GM21367 (cell line): ENCODE measurements around the gene PRDM7.

Experiments used
- ATAC-seq: cut with Tn5 transposase; IDR thresholded peaks from one replicate; pipeline ENCODE4 v1.9.1; 2021; ENCODE audit not compliant: unreplicated experiment

Gene PRDM7

GRCh38 chr16:90037276-90037675 lies 39.9 kb downstream of the PRDM7 start:
- ATAC-seq, result no peak

- no peak for ATAC-seq
These were observed 41.2 kb downstream of the PRDM7 start for GRCh38 chr16:90035902-90036301.

DNA sequence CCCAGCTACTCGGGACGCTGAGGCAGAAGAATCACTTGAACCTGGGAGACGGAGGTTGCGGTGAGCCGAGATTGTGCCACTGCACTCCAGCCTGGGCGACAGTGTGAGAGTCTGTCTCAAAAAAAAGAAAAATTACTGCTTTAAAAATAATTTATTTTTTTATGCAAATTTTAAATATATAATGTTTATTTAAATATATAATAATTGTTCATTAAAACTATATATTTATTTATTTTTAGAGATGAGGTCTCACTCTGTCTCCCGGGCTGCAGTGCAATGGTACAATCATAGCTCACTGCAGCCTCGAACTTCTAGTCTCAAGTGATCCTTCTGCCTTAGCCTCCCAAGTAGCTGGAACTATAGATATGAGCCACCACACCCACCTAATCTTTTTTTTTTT lies 42.6 kb downstream of the PRDM7 start:
- ATAC-seq, result no peak

DNA sequence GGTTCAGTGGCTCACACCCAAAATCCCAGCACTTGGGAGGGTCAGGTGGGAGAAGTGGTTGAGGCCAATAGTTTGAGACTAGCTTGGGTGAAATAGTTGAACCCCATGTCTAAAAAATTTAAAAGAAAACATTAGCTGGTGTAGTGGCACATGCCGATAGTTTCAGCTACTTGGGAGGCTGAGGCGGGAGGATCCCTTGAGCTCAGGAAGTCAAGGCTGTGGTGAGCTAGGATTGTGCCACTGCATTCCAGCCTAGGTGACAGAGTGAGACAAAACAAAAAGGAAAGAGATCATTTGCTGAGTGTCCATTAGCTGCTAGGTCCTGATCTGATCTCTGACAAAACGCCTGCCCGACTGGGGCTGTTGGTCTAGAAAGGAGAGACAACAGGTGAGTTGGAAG lies 43.7 kb downstream of the PRDM7 start:
- no peak for ATAC-seq

DNA sequence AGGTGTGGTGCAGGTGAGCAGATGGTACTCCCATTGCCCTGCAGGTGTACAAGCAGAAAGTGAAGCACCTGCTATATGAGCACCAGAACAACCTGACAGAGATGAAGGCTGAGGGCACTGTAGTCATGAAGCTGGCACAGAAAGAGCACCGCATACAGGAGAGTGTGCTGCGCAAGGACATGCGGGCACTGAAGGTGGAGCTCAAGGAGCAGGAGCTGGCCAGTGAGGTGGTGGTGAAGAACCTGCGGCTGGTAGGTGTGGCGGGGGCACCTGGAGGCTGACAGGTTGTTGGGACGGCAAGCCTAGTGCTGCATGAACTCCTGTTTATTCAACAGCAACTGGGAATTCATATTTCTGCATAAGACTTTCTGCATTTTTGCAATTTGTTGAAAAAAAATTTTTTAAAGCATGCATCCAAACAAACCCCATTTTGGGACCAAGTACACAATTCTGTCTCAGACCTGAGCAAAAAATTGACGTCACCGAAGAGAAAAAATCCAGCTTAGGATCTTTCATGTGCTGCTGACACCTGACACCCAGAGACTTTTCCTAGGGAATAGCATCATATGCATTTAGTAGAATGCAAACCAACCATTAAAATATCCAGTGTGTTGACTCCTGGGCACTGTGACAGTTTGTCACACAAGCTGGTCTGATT lies 44.3 kb downstream of the PRDM7 start:
- no peak for ATAC-seq

- no peak for ATAC-seq
These were observed 45.0 kb downstream of the PRDM7 start for GRCh38 chr16:90031931-90032673.

GRCh38 chr16:90031186-90031930 lies 45.8 kb downstream of the PRDM7 start:
- no peak for ATAC-seq

DNA sequence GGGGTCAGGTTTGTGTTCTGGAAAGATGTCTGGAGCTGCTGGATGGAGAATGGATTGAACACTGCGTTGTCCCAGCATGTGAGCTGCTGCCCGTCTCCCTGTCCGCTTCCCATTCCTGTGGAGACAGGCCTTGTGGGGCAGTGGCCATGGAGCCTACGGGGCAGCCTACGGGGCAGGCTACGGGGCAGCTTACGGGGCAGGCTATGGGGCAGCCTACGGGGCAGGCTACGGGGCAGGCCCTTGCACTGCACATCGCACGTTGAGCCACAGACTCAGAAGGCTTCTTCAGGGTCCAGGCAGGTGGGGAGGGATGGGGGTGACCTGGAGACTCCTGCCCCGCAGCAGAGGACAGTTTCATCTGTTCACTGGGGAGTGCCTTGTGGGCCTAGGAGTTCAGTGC lies 48.1 kb downstream of the PRDM7 start:
- ATAC-seq, result no peak

DNA sequence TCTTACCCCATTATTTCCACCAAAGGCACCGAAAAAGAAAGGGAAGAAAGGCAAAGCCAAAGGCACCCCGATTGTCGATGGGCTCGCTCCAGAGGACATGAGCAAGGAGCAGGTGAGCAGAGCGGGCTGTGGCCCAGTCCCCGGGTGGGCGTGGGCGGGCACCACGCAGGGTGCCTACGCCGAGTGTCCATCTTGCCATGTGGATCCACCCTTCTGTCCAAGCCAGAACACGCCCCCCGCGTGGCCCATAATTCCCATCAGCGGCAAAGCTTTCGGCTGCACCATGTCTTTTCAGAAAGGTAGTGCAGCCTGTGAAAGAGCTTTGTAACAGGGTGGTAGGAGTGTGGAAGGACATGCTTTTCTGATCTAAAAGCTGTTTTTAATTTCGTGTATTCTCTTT lies 49.5 kb downstream of the PRDM7 start:
- ATAC-seq, result no peak

DNA sequence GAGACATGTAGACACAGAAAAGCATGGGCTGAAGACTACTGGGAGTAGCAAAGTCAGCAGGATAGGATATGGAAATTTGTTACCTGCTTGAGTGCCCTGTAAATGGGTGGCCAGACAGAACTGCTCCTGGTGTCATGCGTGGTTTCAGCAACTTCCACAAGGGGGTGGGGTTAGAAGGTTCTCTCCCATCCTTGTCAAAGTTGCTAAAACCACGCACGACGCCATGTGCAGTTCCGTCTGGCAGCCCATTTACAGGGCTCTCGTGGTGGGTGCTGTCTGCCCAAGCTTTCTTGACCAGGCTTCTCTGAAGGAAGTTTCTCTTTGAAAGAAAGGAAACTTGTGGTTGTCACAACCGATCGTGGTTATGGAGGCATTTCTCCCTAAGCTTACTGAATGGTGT lies 51.0 kb downstream of the PRDM7 start:
- ATAC-seq, result no peak

GRCh38 chr16:90023078-90023447 lies 54.1 kb downstream of the PRDM7 start:
- ATAC-seq, result no peak

DNA sequence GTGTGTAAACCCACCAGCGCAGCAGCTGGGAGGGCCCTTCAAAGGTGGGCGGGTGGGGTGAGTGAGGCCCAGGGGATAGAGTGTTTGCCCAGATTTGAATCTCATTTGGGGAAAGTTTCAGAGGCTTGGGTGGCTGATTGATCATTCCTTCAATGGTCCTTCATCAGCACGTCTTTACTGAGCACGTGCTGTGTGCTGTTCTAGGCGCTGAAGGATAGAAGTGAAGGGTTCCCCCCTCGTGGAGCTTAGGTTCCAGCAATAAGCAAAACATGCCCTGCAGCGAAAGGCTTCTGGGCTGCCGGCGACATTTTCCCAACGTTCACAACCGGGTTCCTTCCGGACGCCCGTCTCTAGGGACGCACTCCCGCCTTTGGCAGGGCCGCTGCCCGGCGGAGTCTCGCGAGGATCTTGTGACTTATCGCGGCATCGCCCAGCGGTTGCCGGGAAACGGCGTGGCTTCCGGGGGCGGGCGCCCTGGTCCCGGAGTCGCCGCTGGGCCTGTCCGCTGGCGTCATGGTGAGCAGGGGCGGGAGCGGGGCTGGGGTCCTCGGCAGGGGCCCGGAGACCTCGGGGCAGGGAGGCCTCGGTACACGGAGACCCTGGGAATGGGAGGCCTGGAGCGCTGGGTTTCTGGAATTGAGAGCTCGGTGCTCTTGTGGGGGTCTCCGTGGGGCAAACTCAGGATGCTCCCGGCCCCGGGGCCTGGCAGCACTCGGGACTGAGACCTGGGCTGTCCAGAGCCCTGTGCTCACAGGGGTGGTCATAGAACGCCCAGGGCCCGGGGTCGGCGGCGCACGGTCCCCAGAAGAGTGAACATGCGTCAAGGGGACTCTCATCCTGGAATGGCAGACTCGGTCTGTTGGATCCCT lies 54.7 kb downstream of the PRDM7 start:
- ATAC-seq, result no peak

DNA sequence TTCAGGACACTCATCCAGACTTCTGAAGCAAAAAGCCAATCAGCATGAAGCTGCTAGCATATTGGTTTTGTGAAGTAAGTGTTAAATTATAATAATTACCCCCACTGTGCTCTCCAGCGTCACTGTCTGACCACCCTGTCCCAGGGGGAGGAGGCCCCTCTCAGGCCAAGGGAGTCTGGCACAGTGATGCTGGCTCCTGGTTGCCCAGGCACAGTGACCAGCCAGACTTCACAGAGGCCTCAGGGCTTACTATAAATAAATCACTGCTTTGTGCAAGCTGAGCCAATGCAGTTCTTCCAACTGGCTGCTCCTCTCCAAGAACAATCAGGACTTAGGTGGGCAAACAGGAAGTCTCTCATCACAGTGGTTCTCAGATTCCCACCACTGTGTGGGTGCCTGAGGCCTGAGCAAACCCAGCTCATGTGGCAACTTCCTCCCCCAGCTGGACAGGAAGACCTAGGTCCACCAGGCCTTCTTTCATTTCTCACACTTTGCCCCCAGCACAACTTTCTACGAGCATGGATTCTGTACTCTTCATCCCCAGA lies 56.2 kb downstream of the PRDM7 start:
- no peak for ATAC-seq

- ATAC-seq, result no peak
These were observed 56.8 kb downstream of the PRDM7 start for GRCh38 chr16:90020260-90020837.

- no peak for ATAC-seq
These were observed 57.4 kb downstream of the PRDM7 start for GRCh38 chr16:90019543-90020259.

DNA sequence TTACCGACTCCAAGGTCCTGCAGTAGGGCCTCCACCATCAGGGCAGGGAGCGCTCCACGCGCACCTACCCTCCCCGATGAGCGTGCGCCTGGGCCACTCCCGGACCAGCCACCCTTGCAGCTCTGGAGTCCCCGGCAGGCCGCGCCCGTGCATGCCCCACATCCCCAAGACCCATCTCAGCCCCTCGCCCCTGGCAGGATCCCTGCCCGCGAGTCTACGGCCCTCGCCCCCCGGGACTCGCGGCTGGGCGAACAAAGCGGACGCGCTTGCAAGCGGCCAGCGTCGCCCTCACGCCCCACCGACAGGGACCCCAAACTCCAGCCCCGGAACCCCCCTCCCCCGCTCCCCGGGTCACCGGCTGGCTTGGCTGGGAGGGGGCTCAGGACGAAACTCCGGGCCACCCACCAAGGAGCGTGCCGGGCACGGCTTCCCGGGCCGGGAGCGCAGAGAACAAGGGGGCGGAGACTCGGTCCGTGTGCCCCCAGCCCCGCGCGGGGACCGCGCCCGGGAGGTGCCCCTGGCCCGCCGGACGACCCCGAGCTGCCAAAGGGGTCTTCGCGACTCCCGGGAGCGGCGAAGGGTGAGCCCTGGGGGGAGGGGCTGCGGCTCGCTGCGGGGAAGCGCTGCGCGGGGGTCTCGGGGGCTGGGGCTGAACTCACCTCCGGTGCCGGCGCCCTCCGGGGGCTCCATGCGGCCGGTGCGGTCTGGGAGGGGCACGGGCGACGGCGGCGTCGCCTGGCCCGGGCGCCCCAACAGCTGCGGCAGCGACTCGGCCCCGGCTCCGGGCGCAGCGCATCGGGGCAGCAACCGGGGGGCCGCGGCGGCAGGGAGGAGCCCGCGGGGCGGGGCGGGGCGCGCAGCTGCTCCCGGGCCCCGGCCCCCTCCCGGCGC lies 58.2 kb downstream of the PRDM7 start, which contains the start of gene DBNDD1:
Gene DBNDD1, minus strand, starts transcription at position 805 of the 891 bp plus-strand sequence. Its CDS starts 115 bp downstream, at position 690.
- ATAC-seq, result no peak

DNA sequence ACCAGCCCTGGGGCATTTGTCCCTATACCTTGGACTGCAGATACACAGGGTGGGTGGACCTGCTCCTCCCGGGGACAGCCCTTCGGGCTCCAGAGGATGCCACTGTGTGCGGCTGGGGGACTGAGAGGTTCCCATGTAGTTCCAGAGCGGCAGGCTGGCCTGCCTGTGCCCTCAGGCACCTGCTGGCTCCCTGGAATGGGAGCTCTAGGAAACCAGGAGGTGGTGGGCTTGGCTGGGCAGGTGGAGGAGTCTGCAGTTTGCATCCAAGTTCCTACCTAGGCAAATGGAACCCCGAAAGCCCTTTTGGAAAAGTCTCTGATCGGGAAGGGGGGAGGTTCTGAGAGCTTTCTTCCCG lies 58.9 kb downstream of the PRDM7 start:
- no peak for ATAC-seq

- ATAC-seq, result no peak
These were observed 60.7 kb downstream of the PRDM7 start for GRCh38 chr16:90016339-90016950.
